GM23338 (cell line): Measurements from ENCODE around the gene SNAPC4. TPM values are rescaled to one million over a fixed set of nuclear protein-coding genes. Genes with fewer than 3 reads are reported as not detected.

Experiments
- ATAC-seq: fragments of 200-7000 bp; cut with Tn5 transposase; 3 replicates; pipeline ENCODE4 v1.9.1; 2020
- DNase-seq: peaks from one replicate; pipeline ENCODE4 v3.0.0-alpha.2; 2015; ENCODE audit warnings: low spot score
- H2AFZ ChIP-seq: fragments of 200-600 bp; sonication (generic); 2 replicates; pipeline ENCODE4 v1.8.0; 2016; ENCODE audit warnings: antibody characterized with exemption, mild to moderate bottlenecking, moderate library complexity
- H3F3A ChIP-seq: fragments of 200-600 bp; sonication (generic); replicated peaks from 2 replicates; pipeline ENCODE4 v1.8.0; 2017; ENCODE audit warnings: antibody characterized with exemption, mixed run types, low read depth
- H3K27ac ChIP-seq: fragments of 200-600 bp; sonication (generic); 2 replicates; pipeline ENCODE4 v1.6.1; 2016; ENCODE audit warnings: low read depth
- H3K27me3 ChIP-seq: fragments of 200-600 bp; sonication (generic); 2 replicates; pipeline ENCODE4 v1.8.0; 2016; ENCODE audit warnings: mild to moderate bottlenecking, mixed run types, moderate library complexity; ENCODE audit not compliant: insufficient read depth
- H3K36me3 ChIP-seq: fragments of 200-600 bp; sonication (generic); 2 replicates; pipeline ENCODE4 v1.8.0; 2016; ENCODE audit warnings: mild to moderate bottlenecking; ENCODE audit not compliant: insufficient read depth
- H3K4me1 ChIP-seq: fragments of 200-600 bp; sonication (generic); 2 replicates; pipeline ENCODE4 v1.8.0; 2016; ENCODE audit warnings: mild to moderate bottlenecking, moderate library complexity; ENCODE audit not compliant: insufficient read depth
- H3K4me2 ChIP-seq: fragments of 200-600 bp; sonication (generic); 2 replicates; pipeline ENCODE4 v1.7.1; 2017; ENCODE audit warnings: mixed run types
- H3K4me3 ChIP-seq: fragments of 200-600 bp; sonication (generic); 2 replicates; pipeline ENCODE4 v1.6.1; 2016; ENCODE audit warnings: mixed run types
- H3K79me2 ChIP-seq: fragments of 200-600 bp; sonication (generic); replicated peaks from 2 replicates; pipeline ENCODE4 v1.8.0; 2017; ENCODE audit warnings: mild to moderate bottlenecking; ENCODE audit not compliant: insufficient read depth
- H3K9me2 ChIP-seq: fragments of 200-600 bp; sonication (generic); 2 replicates; pipeline ENCODE4 v1.8.0; 2017; ENCODE audit not compliant: insufficient read depth
- H4K20me1 ChIP-seq: fragments of 200-600 bp; sonication (generic); replicated peaks from 2 replicates; pipeline ENCODE4 v1.8.0; 2017; ENCODE audit warnings: mild to moderate bottlenecking; ENCODE audit not compliant: insufficient read depth
- H3K27ac Mint-ChIP-seq: 2 replicates; pipeline ENCODE4 v1.8.0; 2020; ENCODE audit warnings: inconsistent platforms, mild to moderate bottlenecking, moderate library complexity, mixed read lengths
- H3K27me3 Mint-ChIP-seq: 3 replicates; pipeline ENCODE4 v1.8.0; 2022; ENCODE audit warnings: low read depth, mild to moderate bottlenecking, moderate library complexity, mixed read lengths, inconsistent platforms; ENCODE audit not compliant: insufficient read depth, poor library complexity
- H3K36me3 Mint-ChIP-seq: 3 replicates; pipeline ENCODE4 v1.8.0; 2021; ENCODE audit warnings: low read depth, mild to moderate bottlenecking, inconsistent platforms, moderate library complexity, mixed read lengths
- H3K4me1 Mint-ChIP-seq: 3 replicates; pipeline ENCODE4 v1.8.0; 2020; ENCODE audit warnings: mild to moderate bottlenecking, inconsistent platforms, mixed read lengths
- H3K4me3 Mint-ChIP-seq: 3 replicates; pipeline ENCODE4 v1.8.0; 2021; ENCODE audit warnings: moderate library complexity, mild to moderate bottlenecking, inconsistent platforms, mixed read lengths
- H3K9me3 Mint-ChIP-seq: 3 replicates; pipeline ENCODE4 v1.8.0; 2020; ENCODE audit warnings: moderate library complexity, mild to moderate bottlenecking, inconsistent platforms, mixed read lengths
- CREB1 ChIP-seq: fragments of 250-450 bp; sonication (Bioruptor Pico); IDR thresholded peaks from 2 replicates; pipeline ENCODE4 v1.5.0; 2020; ENCODE audit warnings: low read depth, mild to moderate bottlenecking, moderate library complexity
- CTCF ChIP-seq, 2 experiments: fragments of 200-600 bp in 1 of 2; sonication (generic) in 1 of 2; conservative IDR thresholded peaks; 2 replicates each; pipeline versions ENCODE4 v1.5.1 to v1.6.1; 2016 to 2017; ENCODE audit warnings: antibody characterized with exemption in 2 of 2, low read depth in 2 of 2, mild to moderate bottlenecking in 2 of 2, moderate library complexity in 1 of 2
- EZH2 ChIP-seq: fragments of 200-600 bp; sonication (generic); IDR thresholded peaks from one replicate; pipeline ENCODE4 v1.8.0; 2017; ENCODE audit warnings: antibody characterized with exemption, mild to moderate bottlenecking, low read depth; ENCODE audit not compliant: unreplicated experiment
- JUNB ChIP-seq: IDR thresholded peaks from one replicate; pipeline ENCODE4 v1.6.1; 2016; ENCODE audit warnings: antibody characterized with exemption; ENCODE audit not compliant: unreplicated experiment
- NANOG ChIP-seq: IDR thresholded peaks from 2 replicates; pipeline ENCODE4 v1.6.1; 2016; ENCODE audit warnings: antibody characterized with exemption, borderline replicate concordance
- POLR2AphosphoS5 ChIP-seq: IDR thresholded peaks from 2 replicates; pipeline ENCODE4 v1.6.1; 2016; ENCODE audit warnings: antibody characterized with exemption, low read depth
- ZNF114 ChIP-seq: fragments of 250-450 bp; sonication (Bioruptor Pico); IDR thresholded peaks from 2 replicates; pipeline ENCODE4 v1.5.0; 2020; ENCODE audit warnings: mild to moderate bottlenecking, moderate library complexity
- ZNF331 ChIP-seq: fragments of 250-450 bp; sonication (Bioruptor Pico); IDR thresholded peaks from 2 replicates; pipeline ENCODE4 v1.5.0; 2020; ENCODE audit warnings: low read depth, mild to moderate bottlenecking, moderate library complexity
- ZNF462 ChIP-seq: fragments of 250-450 bp; sonication (Bioruptor Pico); IDR thresholded peaks from 2 replicates; pipeline ENCODE4 v1.5.0; 2020; ENCODE audit warnings: mild to moderate bottlenecking, moderate library complexity
- polyA plus RNA-seq: library from polyadenylated mRNA; unstranded; fragments of >200 nt; fragmentation: Nextera tagmentation; extraction: Ambion mirVana; gene quantifications from 2 replicates; pipeline ENCODE4 v1.2.1, GENCODE V29; 2016
- total RNA-seq: library from RNA; depleted of rRNA; stranded (reverse); fragments of >200 nt; shearing (Covaris generic); gene quantifications from 2 replicates; pipeline ENCODE4 v1.2.3, GENCODE V29; 2014
- TF ChIP-seq, protein P1 (sequence below): IDR thresholded peaks from one replicate; pipeline ENCODE4 v1.6.1; 2018; ENCODE audit warnings: antibody characterized with exemption; ENCODE audit not compliant: unreplicated experiment
- TF ChIP-seq, protein P2 (sequence below): IDR thresholded peaks from 2 replicates; pipeline ENCODE4 v1.6.1; 2016; ENCODE audit warnings: antibody characterized with exemption

Gene SNAPC4
- total and polyA plus RNA-seq, 2 experiments from 2014 or later, result 8.8 to 22.7 TPM

DNA sequence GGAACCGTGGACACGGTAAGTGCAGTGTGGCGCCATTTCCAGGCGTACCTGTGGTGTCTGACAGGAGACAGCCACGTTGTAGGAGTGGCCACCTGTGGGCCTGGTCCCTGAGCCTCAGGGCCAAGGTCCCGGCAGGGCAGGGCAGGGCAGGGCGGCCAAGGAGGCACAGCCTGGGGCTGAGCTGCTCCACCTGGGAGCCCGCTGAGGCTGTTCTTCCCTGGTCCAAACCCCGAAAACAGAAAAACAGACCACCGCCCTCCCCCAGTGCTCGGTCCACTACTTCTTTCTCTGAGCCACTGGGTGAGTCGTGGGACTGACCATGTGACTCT lies 19.1 kb upstream of the SNAPC4 start:
- Mint-ChIP-seq H3K27ac (no peak overlapping the region), H3K27me3 (peaks cover under 1% of the 10 kb centered on the region), H3K4me1 (no peaks in the 10 kb centered on the region), H3K4me3 (no peak overlapping the region; the same call in 2 of the 3 replicates), H3K9me3 (no peaks in the 10 kb centered on the region), H3K36me3 (peaks cover 75% of the 10 kb centered on the region)
- no peaks in the 10 kb centered on the region for H3K4me1 ChIP-seq
- 0 out of 2 replicates have a peak, but pooled peaks cover 7% of the 10 kb centered on the region for H3F3A ChIP-seq
- H3K9me2 ChIP-seq, result no peaks in the 10 kb centered on the region
- H3K27me3 ChIP-seq, result no peaks in the 10 kb centered on the region
- no peak overlapping the region for H3K4me2 ChIP-seq
- no peak overlapping the region for H2AFZ ChIP-seq
- H3K79me2 ChIP-seq, result peaks cover 8% of the 10 kb centered on the region
- peaks cover 4% of the 10 kb centered on the region for H4K20me1 ChIP-seq
- no peak overlapping the region for H3K27ac ChIP-seq
- DNase-seq, result no peak
- TF ChIP-seq POLR2AphosphoS5 (no peak), CTCF (conservative IDR thresholded peaks at IDR 0.05; ENCODE audit: low read depth in 2 of 2) (no peak), CREB1 (CRISPR knock-in tag) (no peak), ZNF462 (CRISPR knock-in tag) (no peak), ZNF114 (no peak), NANOG (no peak), JUNB (no peak), ZNF331 (CRISPR knock-in tag) (no peak), EZH2 (no peak)
- TF ChIP-seq, protein P1, sequence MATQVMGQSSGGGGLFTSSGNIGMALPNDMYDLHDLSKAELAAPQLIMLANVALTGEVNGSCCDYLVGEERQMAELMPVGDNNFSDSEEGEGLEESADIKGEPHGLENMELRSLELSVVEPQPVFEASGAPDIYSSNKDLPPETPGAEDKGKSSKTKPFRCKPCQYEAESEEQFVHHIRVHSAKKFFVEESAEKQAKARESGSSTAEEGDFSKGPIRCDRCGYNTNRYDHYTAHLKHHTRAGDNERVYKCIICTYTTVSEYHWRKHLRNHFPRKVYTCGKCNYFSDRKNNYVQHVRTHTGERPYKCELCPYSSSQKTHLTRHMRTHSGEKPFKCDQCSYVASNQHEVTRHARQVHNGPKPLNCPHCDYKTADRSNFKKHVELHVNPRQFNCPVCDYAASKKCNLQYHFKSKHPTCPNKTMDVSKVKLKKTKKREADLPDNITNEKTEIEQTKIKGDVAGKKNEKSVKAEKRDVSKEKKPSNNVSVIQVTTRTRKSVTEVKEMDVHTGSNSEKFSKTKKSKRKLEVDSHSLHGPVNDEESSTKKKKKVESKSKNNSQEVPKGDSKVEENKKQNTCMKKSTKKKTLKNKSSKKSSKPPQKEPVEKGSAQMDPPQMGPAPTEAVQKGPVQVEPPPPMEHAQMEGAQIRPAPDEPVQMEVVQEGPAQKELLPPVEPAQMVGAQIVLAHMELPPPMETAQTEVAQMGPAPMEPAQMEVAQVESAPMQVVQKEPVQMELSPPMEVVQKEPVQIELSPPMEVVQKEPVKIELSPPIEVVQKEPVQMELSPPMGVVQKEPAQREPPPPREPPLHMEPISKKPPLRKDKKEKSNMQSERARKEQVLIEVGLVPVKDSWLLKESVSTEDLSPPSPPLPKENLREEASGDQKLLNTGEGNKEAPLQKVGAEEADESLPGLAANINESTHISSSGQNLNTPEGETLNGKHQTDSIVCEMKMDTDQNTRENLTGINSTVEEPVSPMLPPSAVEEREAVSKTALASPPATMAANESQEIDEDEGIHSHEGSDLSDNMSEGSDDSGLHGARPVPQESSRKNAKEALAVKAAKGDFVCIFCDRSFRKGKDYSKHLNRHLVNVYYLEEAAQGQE, result no peak
- TF ChIP-seq, protein P2, sequence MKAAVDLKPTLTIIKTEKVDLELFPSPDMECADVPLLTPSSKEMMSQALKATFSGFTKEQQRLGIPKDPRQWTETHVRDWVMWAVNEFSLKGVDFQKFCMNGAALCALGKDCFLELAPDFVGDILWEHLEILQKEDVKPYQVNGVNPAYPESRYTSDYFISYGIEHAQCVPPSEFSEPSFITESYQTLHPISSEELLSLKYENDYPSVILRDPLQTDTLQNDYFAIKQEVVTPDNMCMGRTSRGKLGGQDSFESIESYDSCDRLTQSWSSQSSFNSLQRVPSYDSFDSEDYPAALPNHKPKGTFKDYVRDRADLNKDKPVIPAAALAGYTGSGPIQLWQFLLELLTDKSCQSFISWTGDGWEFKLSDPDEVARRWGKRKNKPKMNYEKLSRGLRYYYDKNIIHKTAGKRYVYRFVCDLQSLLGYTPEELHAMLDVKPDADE, result no peak
- no peak for ATAC-seq
- peaks cover 12% of the 10 kb centered on the region; the same call in 1 of the 2 replicates for H3K36me3 ChIP-seq
- H3K4me3 ChIP-seq, result no peak overlapping the region
